Esophagus muscularis mucosa (tissue), 3 donors: ENCODE measurements around the gene TMEM54.
A peak's percentile ranks its signal among the peaks of the same experiment; 100 is the strongest.

Source experiments
- POLR2A ChIP-seq: fragments of 450-650 bp; IDR thresholded peaks from one replicate; pipeline ENCODE4 v1.6.1; 2017; ENCODE audit warnings: antibody characterized with exemption, moderate library complexity, mild to moderate bottlenecking, low read depth
- POLR2AphosphoS5 ChIP-seq, 2 donors: sonication (generic); formaldehyde crosslinking; IDR thresholded peaks; one replicate each; pipeline ENCODE4 v1.6.1; 2017; ENCODE audit warnings: antibody characterized with exemption in 2 of 2
- TF ChIP-seq, protein P1 (sequence below), 3 experiments: fragments of 200-600 bp in 2 of 3; fragments of 450-650 bp in 1 of 3; sonication (generic) in 2 of 3; IDR thresholded peaks; one replicate each; pipeline ENCODE4 v1.5.1; 2017 to 2019; ENCODE audit warnings: antibody characterized with exemption in 3 of 3, mild to moderate bottlenecking in 2 of 3, moderate library complexity in 1 of 3

DNA sequence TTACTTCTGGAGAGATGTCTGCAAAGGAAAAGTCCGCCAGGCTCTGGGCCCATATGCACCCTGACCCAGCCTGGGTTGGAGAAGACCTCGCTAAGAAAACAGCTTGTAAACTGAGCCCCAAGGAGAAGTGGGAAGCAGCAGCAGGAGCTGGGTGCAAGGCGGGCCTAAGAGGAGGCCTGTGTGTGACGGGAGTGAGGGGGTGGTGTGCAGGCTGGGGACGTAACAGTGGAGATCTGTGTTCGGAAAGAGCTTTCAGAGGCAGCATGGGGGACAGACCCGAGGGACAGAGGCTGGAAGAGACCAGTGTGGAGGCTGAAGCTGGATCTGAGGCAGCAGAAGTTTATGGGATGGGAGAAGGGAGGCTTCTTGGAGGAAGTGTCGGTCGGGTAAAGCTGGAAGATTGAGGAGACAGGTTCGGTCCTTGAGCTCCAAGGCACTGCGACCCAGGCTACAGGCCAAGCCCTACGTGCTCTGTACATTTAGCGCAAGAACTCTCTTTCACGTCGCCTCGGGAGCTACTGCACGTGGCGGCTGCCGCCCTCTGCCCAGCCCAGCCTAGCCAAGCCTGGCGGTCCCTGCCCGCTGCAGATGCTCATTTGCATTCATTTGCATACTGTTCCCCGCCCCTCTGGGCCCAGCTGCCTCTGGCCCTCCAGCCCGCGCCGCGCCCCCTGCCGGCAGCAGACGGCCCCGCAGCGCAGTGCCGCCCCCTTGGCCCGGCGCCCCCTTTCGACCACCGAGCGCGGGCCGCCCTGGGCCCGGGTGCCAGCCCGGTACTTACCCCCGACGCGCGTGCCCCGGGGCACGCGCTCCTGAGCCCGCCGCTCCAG lies 8.6 kb downstream of the TMEM54 start:
- TF ChIP-seq, protein P1, sequence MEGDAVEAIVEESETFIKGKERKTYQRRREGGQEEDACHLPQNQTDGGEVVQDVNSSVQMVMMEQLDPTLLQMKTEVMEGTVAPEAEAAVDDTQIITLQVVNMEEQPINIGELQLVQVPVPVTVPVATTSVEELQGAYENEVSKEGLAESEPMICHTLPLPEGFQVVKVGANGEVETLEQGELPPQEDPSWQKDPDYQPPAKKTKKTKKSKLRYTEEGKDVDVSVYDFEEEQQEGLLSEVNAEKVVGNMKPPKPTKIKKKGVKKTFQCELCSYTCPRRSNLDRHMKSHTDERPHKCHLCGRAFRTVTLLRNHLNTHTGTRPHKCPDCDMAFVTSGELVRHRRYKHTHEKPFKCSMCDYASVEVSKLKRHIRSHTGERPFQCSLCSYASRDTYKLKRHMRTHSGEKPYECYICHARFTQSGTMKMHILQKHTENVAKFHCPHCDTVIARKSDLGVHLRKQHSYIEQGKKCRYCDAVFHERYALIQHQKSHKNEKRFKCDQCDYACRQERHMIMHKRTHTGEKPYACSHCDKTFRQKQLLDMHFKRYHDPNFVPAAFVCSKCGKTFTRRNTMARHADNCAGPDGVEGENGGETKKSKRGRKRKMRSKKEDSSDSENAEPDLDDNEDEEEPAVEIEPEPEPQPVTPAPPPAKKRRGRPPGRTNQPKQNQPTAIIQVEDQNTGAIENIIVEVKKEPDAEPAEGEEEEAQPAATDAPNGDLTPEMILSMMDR (IDR thresholded peaks at IDR 0.05): peak; percentile 17 to 47 (median 36)
- no peak for TF ChIP-seq POLR2A
- TF ChIP-seq POLR2AphosphoS5 (IDR thresholded peaks at IDR 0.05): no peak
